ENCODE data around the gene MTCH1. TPM values are rescaled to one million over a fixed set of nuclear protein-coding genes. Genes with fewer than 3 reads are reported as not detected.

MTCH1 gene
- total and polyA plus RNA-seq, 10 of the 15 experiments (the other 5 are each of a cell fraction or from before 2014, with no cell fraction given), result 7.2 to 128 (median 85.2) TPM

DNA sequence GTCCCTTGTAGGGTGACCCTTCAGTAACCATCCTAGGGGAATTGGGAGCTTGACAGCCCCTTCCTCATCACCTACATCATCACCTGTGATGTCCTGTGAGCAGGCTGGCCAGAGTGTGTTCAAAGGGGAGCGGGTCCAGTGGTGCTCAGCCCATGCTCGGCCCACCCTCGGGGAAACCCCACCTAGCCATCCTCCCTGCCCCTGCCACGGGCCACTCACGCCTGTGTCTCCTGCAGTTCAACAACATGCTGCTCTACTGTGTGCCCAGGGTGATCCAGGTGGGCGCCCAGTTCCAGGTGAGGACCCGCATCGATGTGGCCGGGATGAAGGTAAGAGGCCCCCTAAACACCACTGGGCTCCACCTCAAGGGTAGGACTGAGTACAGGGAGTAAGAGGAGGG lies 29.5 kb upstream of the MTCH1 start (continued):
- TF ChIP-seq, protein P1, sequence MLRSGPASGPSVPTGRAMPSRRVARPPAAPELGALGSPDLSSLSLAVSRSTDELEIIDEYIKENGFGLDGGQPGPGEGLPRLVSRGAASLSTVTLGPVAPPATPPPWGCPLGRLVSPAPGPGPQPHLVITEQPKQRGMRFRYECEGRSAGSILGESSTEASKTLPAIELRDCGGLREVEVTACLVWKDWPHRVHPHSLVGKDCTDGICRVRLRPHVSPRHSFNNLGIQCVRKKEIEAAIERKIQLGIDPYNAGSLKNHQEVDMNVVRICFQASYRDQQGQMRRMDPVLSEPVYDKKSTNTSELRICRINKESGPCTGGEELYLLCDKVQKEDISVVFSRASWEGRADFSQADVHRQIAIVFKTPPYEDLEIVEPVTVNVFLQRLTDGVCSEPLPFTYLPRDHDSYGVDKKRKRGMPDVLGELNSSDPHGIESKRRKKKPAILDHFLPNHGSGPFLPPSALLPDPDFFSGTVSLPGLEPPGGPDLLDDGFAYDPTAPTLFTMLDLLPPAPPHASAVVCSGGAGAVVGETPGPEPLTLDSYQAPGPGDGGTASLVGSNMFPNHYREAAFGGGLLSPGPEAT (IDR thresholded peaks at IDR 0.05; ENCODE audit: low read depth), result no peak
- TF ChIP-seq CEBPB (IDR thresholded peaks at IDR 0.05; ENCODE audit: borderline replicate concordance in 1 of 2, low read depth in 2 of 2, low read length in 2 of 2) (no peak), JUND (IDR thresholded peaks at IDR 0.05; ENCODE audit: low read depth, low read length) (no peak), MYB (IDR thresholded peaks at IDR 0.05; ENCODE audit: borderline replicate concordance, low read depth, low read length) (no peak), KAT2A (conservative IDR thresholded peaks at IDR 0.05; ENCODE audit: control insufficient read depth, low read depth, low read length) (no peak), BHLHE40 (IDR thresholded peaks at IDR 0.05; ENCODE audit: borderline replicate concordance in 1 of 2, low read depth in 2 of 2, low read length in 1 of 2) (no peak), FOXK2 (IDR thresholded peaks at IDR 0.05) (no peak)

DNA sequence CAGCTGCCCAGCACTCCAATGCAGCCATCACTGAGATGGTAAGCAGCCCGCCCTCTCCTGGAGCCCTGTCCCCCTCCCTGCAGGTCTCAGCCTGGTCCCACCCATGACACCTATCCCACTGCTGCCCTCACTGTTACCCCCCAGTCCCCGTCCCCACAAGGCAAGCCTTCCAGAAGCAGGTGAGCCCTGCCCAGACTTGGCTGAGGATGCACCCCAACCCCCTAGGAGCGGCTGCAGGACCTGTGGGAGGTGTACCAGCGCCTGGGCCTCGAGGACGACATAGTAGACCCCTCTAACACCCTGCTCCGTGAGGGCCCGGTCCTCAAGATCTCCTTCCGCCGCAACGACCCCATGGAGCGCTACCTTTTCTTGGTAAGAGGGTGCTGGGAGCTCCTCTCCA lies 28.7 kb upstream of the MTCH1 start:
- H3K4me1 ChIP-seq (ENCODE audit: control insufficient read depth, insufficient read depth, low read length), result peaks cover 7% of the 10 kb centered on the region; the same call in 1 of the 2 replicates
- H3K36me3 ChIP-seq (ENCODE audit: control insufficient read depth in 2 of 2, insufficient read depth in 2 of 2, low read length in 1 of 2), result peaks cover 14 to 15% of the 10 kb centered on the region in 2 experiments
- in situ Hi-C loops (cut with MboI) (loop anchor here (5.0 kb wide), 1 partner anchor 247 kb away; no protein-coding TSS in a partner anchor), intact Hi-C loops (cut with micrococcal nuclease; ENCODE audit: unreplicated experiment) (no loop called here)
- no peak overlapping the region for H3K4me2 ChIP-seq (ENCODE audit: control insufficient read depth, insufficient read depth)
- RAD21 ChIA-PET (ENCODE audit: unreplicated experiment), result no interaction called here
- POLR2A ChIA-PET, result no interaction called here
- FAIRE-seq (no peak), ATAC-seq (no peak), DNase-seq (ENCODE audit: low read depth, low spot score) (no peak)
- no TSS peak for BruUV-seq (replicated peaks)
- H4K20me1 ChIP-seq (ENCODE audit: control insufficient read depth, insufficient read depth), result peaks cover 3% of the 10 kb centered on the region; the same call in 1 of the 2 replicates
- no peak overlapping the region for H3K27ac ChIP-seq (ENCODE audit: control insufficient read depth, insufficient read depth)
- H3K9me3 ChIP-seq (replicated peaks; ENCODE audit: control insufficient read depth, insufficient read depth, low read length), result no peaks in the 10 kb centered on the region
- WGBS (ENCODE audit: insufficient coverage, insufficient replicate concordance, low lambda C conversion rate, missing lambda C conversion rate), result 90% methylated on average over 12 of the region's 12 CpGs
- no peak overlapping the region for H3K9ac ChIP-seq (ENCODE audit: control insufficient read depth, insufficient read depth, low read length)
- CTCF ChIA-PET, result no interaction called here
- SMC1A ChIA-PET (ENCODE audit: uncharacterized antibody, unreplicated experiment), result no interaction called here
- H3K27me3 ChIP-seq (replicated peaks in 1 of 2; ENCODE audit: control insufficient read depth in 2 of 2, insufficient read depth in 2 of 2, low read length in 1 of 2), result no peaks in the 10 kb centered on the region
- H2AFZ ChIP-seq (ENCODE audit: control insufficient read depth, low read depth, low read length), result no peak overlapping the region
- H3K4me3 ChIP-seq, result no peak overlapping the region
- H3K79me2 ChIP-seq (ENCODE audit: control insufficient read depth, insufficient read depth, low read length), result no peaks in the 10 kb centered on the region
- no peak for TF ChIP-seq ZSCAN29 (IDR thresholded peaks at IDR 0.05)
- no peak for TF ChIP-seq KLF5 (IDR thresholded peaks at IDR 0.05; ENCODE audit: partially characterized antibody)
- no peak for TF ChIP-seq JUND (IDR thresholded peaks at IDR 0.05; ENCODE audit: low read depth, low read length)
- TF ChIP-seq FOXK2 (IDR thresholded peaks at IDR 0.05), result no peak
- TF ChIP-seq PAX5 (IDR thresholded peaks at IDR 0.05; ENCODE audit: borderline replicate concordance, low read depth, low read length), result no peak
- TF ChIP-seq, protein P2, sequence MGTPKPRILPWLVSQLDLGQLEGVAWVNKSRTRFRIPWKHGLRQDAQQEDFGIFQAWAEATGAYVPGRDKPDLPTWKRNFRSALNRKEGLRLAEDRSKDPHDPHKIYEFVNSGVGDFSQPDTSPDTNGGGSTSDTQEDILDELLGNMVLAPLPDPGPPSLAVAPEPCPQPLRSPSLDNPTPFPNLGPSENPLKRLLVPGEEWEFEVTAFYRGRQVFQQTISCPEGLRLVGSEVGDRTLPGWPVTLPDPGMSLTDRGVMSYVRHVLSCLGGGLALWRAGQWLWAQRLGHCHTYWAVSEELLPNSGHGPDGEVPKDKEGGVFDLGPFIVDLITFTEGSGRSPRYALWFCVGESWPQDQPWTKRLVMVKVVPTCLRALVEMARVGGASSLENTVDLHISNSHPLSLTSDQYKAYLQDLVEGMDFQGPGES (IDR thresholded peaks at IDR 0.05), result no peak
- TF ChIP-seq MXI1 (IDR thresholded peaks at IDR 0.05; ENCODE audit: low read depth, low read length), result no peak
- no peak for TF ChIP-seq SMARCA5 (IDR thresholded peaks at IDR 0.05)
- no peak for TF ChIP-seq MEF2A (IDR thresholded peaks at IDR 0.05; ENCODE audit: insufficient read depth, low read depth, low read length)
- TF ChIP-seq RCOR1 (conservative IDR thresholded peaks at IDR 0.05; ENCODE audit: low read depth, low read length), result no peak
- TF ChIP-seq, protein P3, sequence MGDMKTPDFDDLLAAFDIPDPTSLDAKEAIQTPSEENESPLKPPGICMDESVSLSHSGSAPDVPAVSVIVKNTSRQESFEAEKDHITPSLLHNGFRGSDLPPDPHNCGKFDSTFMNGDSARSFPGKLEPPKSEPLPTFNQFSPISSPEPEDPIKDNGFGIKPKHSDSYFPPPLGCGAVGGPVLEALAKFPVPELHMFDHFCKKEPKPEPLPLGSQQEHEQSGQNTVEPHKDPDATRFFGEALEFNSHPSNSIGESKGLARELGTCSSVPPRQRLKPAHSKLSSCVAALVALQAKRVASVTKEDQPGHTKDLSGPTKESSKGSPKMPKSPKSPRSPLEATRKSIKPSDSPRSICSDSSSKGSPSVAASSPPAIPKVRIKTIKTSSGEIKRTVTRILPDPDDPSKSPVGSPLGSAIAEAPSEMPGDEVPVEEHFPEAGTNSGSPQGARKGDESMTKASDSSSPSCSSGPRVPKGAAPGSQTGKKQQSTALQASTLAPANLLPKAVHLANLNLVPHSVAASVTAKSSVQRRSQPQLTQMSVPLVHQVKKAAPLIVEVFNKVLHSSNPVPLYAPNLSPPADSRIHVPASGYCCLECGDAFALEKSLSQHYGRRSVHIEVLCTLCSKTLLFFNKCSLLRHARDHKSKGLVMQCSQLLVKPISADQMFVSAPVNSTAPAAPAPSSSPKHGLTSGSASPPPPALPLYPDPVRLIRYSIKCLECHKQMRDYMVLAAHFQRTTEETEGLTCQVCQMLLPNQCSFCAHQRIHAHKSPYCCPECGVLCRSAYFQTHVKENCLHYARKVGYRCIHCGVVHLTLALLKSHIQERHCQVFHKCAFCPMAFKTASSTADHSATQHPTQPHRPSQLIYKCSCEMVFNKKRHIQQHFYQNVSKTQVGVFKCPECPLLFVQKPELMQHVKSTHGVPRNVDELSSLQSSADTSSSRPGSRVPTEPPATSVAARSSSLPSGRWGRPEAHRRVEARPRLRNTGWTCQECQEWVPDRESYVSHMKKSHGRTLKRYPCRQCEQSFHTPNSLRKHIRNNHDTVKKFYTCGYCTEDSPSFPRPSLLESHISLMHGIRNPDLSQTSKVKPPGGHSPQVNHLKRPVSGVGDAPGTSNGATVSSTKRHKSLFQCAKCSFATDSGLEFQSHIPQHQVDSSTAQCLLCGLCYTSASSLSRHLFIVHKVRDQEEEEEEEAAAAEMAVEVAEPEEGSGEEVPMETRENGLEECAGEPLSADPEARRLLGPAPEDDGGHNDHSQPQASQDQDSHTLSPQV (IDR thresholded peaks at IDR 0.05), result no peak
- no peak for TF ChIP-seq ASH2L (IDR thresholded peaks at IDR 0.05; ENCODE audit: borderline replicate concordance, low read depth)
- TF ChIP-seq CHD1 (IDR thresholded peaks at IDR 0.05; ENCODE audit: low read depth, low read length), result no peak
